HG02852 (cell line): Measurements from ENCODE around the gene SHISAL1.

Source experiments
- ATAC-seq: cut with Tn5 transposase; IDR thresholded peaks from one replicate; pipeline ENCODE4 v1.9.1; 2021; ENCODE audit warnings: mild to moderate bottlenecking, moderate library complexity; ENCODE audit not compliant: unreplicated experiment

The SHISAL1 gene

DNA sequence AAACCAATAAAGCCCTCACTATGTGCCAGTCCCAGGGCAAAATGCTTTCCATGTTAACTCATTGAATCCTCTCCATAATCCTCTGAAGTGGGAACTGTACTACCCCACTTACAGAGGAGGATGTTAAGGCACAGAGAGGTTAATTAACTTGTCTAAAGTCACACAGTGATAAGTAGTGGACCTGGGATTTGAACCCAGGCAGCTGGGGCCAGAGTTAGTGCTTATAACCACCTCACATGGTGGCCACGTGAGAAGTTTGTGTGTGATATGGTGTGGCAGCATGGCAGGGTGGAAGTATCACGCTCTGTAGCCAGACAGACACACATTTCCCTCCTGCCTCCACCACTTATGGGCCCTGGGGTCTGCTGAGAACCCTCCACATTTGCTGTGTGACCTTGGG lies 115.5 kb downstream of the SHISAL1 start:
- ATAC-seq: no peak

DNA sequence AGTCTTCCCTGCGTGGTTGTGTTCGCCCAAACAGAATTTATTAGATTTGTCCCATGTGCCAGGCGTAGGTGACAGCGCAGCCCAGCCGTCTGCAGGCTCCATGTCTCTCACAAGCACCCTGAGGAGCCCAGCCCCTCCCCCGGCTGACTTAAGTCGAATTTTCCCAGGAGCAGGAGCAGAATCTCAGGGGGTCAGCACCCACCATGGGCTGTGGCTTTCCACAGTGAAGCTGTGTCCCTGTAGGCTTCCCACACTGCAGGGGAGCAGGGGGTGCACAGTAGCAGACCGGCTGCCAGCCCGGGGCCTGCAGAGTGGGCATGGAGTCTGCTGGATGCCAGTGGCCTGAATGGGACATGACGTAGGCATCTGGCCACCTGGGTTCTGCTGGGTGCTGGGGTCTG lies 116.0 kb downstream of the SHISAL1 start:
- no peak for ATAC-seq

DNA sequence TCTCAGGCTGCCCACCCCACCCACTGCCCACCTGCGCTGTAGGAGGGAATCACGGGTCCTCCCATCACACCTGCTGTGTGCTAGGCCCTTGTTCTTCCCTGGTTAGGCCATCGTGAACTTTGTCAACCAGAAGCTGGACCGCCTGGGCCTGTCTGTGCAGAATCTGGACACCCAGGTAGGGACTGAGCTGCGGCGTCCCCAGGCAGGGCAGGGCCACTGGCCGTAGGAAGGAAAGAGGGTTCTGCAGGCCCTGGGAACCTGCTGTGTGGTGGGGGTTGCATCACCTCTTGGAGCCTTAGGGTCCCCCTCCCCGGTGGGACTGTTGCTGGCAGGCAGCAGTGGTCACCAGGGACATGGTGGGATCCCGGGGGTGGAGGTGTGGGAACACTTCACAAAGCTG lies 116.5 kb downstream of the SHISAL1 start:
- ATAC-seq: no peak

- no peak for ATAC-seq
Measured at GRCh38 chr22:44195189-44195871, 117.4 kb downstream of the SHISAL1 start.

DNA sequence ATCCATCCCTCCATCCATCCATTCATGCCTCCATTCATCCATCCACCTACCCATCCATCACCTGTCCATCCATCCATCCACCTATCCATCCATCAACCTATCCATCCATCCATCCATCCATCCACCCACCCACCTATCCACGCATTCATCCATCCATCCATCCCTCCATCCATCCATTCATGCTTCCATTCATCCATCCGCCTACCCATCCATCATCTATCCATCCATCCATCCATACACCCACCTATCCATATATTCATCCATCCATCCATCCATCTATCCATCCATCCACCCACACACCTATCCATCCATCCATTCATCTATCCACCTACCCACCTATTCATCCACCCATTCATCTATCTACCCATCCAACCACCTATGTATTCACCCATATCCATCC lies 118.2 kb downstream of the SHISAL1 start:
- no peak for ATAC-seq
